MM.1S (cell line): ENCODE results near the gene TYW1.

ENCODE experiments used
- EZH2 ChIP-seq: fragments of 300-600 bp; sonication (generic); optimal IDR thresholded peaks from 2 replicates; pipeline ENCODE3; 2017; ENCODE audit warnings: low read depth, mild to moderate bottlenecking, antibody characterized with exemption, low read length, mixed read lengths
- EZH2phosphoT487 ChIP-seq: fragments of 300-600 bp; sonication (generic); IDR thresholded peaks from 2 replicates; pipeline ENCODE4 v1.6.1; 2018; ENCODE audit warnings: antibody characterized with exemption, low read length
- TF ChIP-seq, protein P1 (sequence below): fragments of 300-600 bp; sonication (generic); IDR thresholded peaks from 2 replicates; pipeline ENCODE4 v1.5.1; 2016; ENCODE audit warnings: antibody characterized with exemption, low read length, mixed read lengths

DNA sequence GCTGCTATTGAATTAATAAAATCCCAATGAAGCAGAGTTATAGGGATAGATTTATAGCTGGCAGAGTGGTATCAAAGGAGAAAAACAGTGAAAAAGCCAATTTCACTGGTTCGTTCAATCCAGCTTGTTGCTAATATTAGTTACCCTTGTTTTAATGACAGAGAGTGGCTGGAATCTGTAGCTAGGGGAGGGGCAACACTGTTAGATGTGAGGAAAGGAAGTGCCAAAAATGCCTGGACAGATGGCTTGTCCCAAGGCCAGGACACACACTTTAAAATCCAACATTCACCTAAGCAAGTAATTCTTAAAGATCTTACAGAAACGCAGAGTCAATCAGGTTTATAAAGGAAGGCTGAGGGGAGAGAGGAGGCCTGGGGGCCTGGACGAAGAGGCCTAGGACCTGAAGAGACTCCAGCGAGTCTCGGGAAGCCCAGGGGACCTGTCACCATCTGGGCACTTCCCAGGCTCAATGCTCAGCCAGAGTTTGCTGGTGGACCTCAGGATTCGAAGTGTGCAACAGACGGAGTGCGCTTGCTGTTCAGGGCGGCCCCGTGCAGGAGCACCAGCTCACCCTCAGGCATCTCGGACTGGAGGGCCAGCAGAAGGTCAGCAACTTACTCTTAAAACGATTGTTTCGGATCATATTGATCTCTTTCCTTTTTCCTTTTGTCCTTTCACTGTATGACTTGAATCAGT is 38.9 kb upstream of the TYW1 start:
- TF ChIP-seq, protein P1, sequence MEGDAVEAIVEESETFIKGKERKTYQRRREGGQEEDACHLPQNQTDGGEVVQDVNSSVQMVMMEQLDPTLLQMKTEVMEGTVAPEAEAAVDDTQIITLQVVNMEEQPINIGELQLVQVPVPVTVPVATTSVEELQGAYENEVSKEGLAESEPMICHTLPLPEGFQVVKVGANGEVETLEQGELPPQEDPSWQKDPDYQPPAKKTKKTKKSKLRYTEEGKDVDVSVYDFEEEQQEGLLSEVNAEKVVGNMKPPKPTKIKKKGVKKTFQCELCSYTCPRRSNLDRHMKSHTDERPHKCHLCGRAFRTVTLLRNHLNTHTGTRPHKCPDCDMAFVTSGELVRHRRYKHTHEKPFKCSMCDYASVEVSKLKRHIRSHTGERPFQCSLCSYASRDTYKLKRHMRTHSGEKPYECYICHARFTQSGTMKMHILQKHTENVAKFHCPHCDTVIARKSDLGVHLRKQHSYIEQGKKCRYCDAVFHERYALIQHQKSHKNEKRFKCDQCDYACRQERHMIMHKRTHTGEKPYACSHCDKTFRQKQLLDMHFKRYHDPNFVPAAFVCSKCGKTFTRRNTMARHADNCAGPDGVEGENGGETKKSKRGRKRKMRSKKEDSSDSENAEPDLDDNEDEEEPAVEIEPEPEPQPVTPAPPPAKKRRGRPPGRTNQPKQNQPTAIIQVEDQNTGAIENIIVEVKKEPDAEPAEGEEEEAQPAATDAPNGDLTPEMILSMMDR = no peak
- TF ChIP-seq EZH2 = no peak
- TF ChIP-seq EZH2phosphoT487 = no peak
